T-helper 1 cell treated with Interleukin-12 subunit alpha and Interleukin-12 subunit beta and Interleukin-4 antibody, amounts not matched to agents 30 ng/mL and 1 ng/mL, for 36 hours (primary cell): ENCODE results near the gene WNT11. TPM values are rescaled to one million over a fixed set of nuclear protein-coding genes. Genes with fewer than 3 reads are reported as not detected.

Experiments used
- intact Hi-C: fragments of 100-400 bp; cut with micrococcal nuclease; formaldehyde crosslinking; loops from one replicate; pipeline ENCODE4 v1.15.1; 2024
- total RNA-seq: library from RNA; stranded (reverse); gene quantifications from 2 replicates; pipeline ENCODE4 v1.2.3, GENCODE V29; 2022

The WNT11 gene
- total RNA-seq, result 0.71 and 2.7 TPM in 2 replicates

GRCh38 chr11:76206327-76207081 lies at the start of gene WNT11:
Gene WNT11, minus strand, starts transcription at chr11:76206502. Its CDS starts 95 bp downstream, at chr11:76206407.
- intact Hi-C loops, result loop anchor here (1.0 kb wide), 6 partner anchors 54 to 475 kb away; partner anchors contain the start of genes GVQW3 and THAP12

GRCh38 chr11:76253416-76253815 lies 47.1 kb upstream of the WNT11 start:
- intact Hi-C loops, result no loop called here

- intact Hi-C loops, result no loop called here
These were observed 46.3 kb upstream of the WNT11 start for GRCh38 chr11:76252631-76253070.

- intact Hi-C loops, result no loop called here
These were observed 45.3 kb upstream of the WNT11 start for GRCh38 chr11:76251576-76251975.

GRCh38 chr11:76251226-76251575 lies 44.9 kb upstream of the WNT11 start:
- intact Hi-C loops, result no loop called here

GRCh38 chr11:76250520-76251225 lies 44.4 kb upstream of the WNT11 start:
- intact Hi-C loops, result no loop called here

- intact Hi-C loops, result no loop called here
These were observed 43.0 kb upstream of the WNT11 start for GRCh38 chr11:76249195-76249741.

- intact Hi-C loops, result no loop called here
These were observed 41.9 kb upstream of the WNT11 start for GRCh38 chr11:76248210-76248609.

GRCh38 chr11:76247091-76247490 lies 40.8 kb upstream of the WNT11 start:
- intact Hi-C loops, result no loop called here

- intact Hi-C loops, result no loop called here
These were observed 40.1 kb upstream of the WNT11 start for GRCh38 chr11:76246271-76246933.

GRCh38 chr11:76245720-76246119 lies 39.4 kb upstream of the WNT11 start:
- intact Hi-C loops, result no loop called here

- intact Hi-C loops, result no loop called here
These were observed 38.1 kb upstream of the WNT11 start for GRCh38 chr11:76244316-76244851.

GRCh38 chr11:76243957-76244285 lies 37.6 kb upstream of the WNT11 start:
- intact Hi-C loops, result no loop called here

GRCh38 chr11:76243193-76243956 lies 37.1 kb upstream of the WNT11 start:
- intact Hi-C loops, result no loop called here

- intact Hi-C loops, result no loop called here
These were observed 35.9 kb upstream of the WNT11 start for GRCh38 chr11:76242004-76242779.

- intact Hi-C loops, result no loop called here
These were observed 35.1 kb upstream of the WNT11 start for GRCh38 chr11:76241243-76242000.

- intact Hi-C loops, result no loop called here
These were observed 34.4 kb upstream of the WNT11 start for GRCh38 chr11:76240666-76241065.

GRCh38 chr11:76240161-76240540 lies 33.8 kb upstream of the WNT11 start:
- intact Hi-C loops, result no loop called here

- intact Hi-C loops, result loop anchor here (10.0 kb wide), 1 partner anchor 565 kb away; no protein-coding TSS in a partner anchor
These were observed 33.3 kb upstream of the WNT11 start for GRCh38 chr11:76239483-76240160.
